ENCODE measurements around the gene ACY1. TPM values are rescaled to one million over a fixed set of nuclear protein-coding genes. Genes with fewer than 3 reads are reported as not detected.
A peak's percentile ranks its signal among the peaks of the same experiment; 100 is the strongest.

ACY1 gene
- total and polyA plus RNA-seq, 2 of the 13 experiments (the other 11 are each of a cell fraction or from before 2014, with no cell fraction given), result 113 to 162 TPM

- TF ChIP-seq SP4 (CRISPR knock-in tag; IDR thresholded peaks at IDR 0.05) (peak; percentile 56; the same call in 1 of the 2 replicates), AHR (CRISPR knock-in tag; IDR thresholded peaks at IDR 0.05) (0 out of 2 replicates have a peak, but pooled peaks have one; percentile 49), LCORL (IDR thresholded peaks at IDR 0.05) (no peak), LCORL (CRISPR knock-in tag; IDR thresholded peaks at IDR 0.05) (peak; percentile 56; the same call in 1 of the 2 replicates), AGO1 (IDR thresholded peaks at IDR 0.05; ENCODE audit: low read depth, low read length, poor library complexity, severe bottlenecking) (no peak), ZNF362 (CRISPR knock-in tag; IDR thresholded peaks at IDR 0.05; ENCODE audit: borderline replicate concordance) (peak; percentile 87; the same call in 1 of the 2 replicates), ETV5 (CRISPR knock-in tag; IDR thresholded peaks at IDR 0.05; ENCODE audit: borderline replicate concordance) (0 out of 2 replicates have a peak, but pooled peaks have one; percentile 25), JARID2 (CRISPR knock-in tag; IDR thresholded peaks at IDR 0.05; ENCODE audit: insufficient replicate concordance) (peak; percentile 60)
Measured at GRCh38 chr3:52001443-52001974, 18.2 kb downstream of the ACY1 start (continued).

GRCh38 chr3:52002748-52003147 is 19.4 kb downstream of the ACY1 start:
- FAIRE-seq, result no peak
- no peak for DNase-seq (ENCODE audit: low spot score)
- no peaks in the 10 kb centered on the region for H3K79me2 ChIP-seq (ENCODE audit: insufficient read depth, low read length)
- H3K36me3 ChIP-seq (replicated peaks in 1 of 2; ENCODE audit: control insufficient read depth in 1 of 2, insufficient read depth in 2 of 2, low read length in 2 of 2), result no peaks in the 10 kb centered on the region
- peaks cover 0 to 45% of the 10 kb centered on the region in 2 experiments; a peak in 3 of 5 replicates for H3K27me3 ChIP-seq (ENCODE audit: control insufficient read depth in 1 of 2, insufficient read depth in 2 of 2, low read length in 2 of 2)
- in situ Hi-C loops (cut with HindIII; ENCODE audit: extremely low pct_ligation_motif_present, low pct_unique_long_range_greater_than_20kb) (loop anchor here (5.0 kb wide), 2 partner anchors 40 to 140 kb away; no protein-coding TSS in a partner anchor), intact Hi-C loops (cut with micrococcal nuclease; ENCODE audit: unreplicated experiment) (no loop called here)
- CTCF ChIA-PET (ENCODE audit: low intra/inter-chr PET ratio, low total read pairs), result interaction anchor here (1.1 to 9.0 kb wide), 4 partner anchors 50 to 141 kb away, joined by 3 to 110 read pairs (median 38); partner anchors contain the start of gene DUSP7
- no peaks in the 10 kb centered on the region for H3K9me3 ChIP-seq (ENCODE audit: low read length)
- no peak overlapping the region for H3K9ac ChIP-seq (ENCODE audit: insufficient read depth, low read depth, low read length)
- H3K4me2 ChIP-seq (ENCODE audit: low read depth, low read length), result no peak overlapping the region
- H3K27ac ChIP-seq (ENCODE audit: extremely low read length, insufficient read depth, low read length), result no peak overlapping the region
- H3K4me1 ChIP-seq (ENCODE audit: insufficient read depth, low read length), result peaks cover 47% of the 10 kb centered on the region
- POLR2A ChIA-PET, result interaction anchor here (1.7 kb wide), 1 partner anchor 152 kb away, joined by 4 read pairs; the partner anchor contains the start of gene POC1A
- H3K4me3 ChIP-seq (replicated peaks in 1 of 3; ENCODE audit: insufficient read depth in 1 of 3, low read depth in 2 of 3, low read length in 3 of 3), result no peak overlapping the region
- BruUV-seq (replicated peaks), result no TSS peak
- H4K20me1 ChIP-seq (ENCODE audit: insufficient read depth, low read length), result no peaks in the 10 kb centered on the region
- H2AFZ ChIP-seq (ENCODE audit: low read length), result no peak overlapping the region
- WGBS (ENCODE audit: low lambda C conversion rate), result 10% methylated on average over 6 of the region's 6 CpGs
- no peak for ATAC-seq
- TF ChIP-seq FOXM1 (CRISPR knock-in tag; IDR thresholded peaks at IDR 0.05) (no peak), LCORL (IDR thresholded peaks at IDR 0.05) (no peak), LCORL (CRISPR knock-in tag; IDR thresholded peaks at IDR 0.05) (no peak), LRRFIP1 (CRISPR knock-in tag; conservative IDR thresholded peaks at IDR 0.05) (no peak), ZNF878 (CRISPR knock-in tag; IDR thresholded peaks at IDR 0.05) (no peak), ZBTB39 (CRISPR knock-in tag; IDR thresholded peaks at IDR 0.05) (no peak), ZNF788 (CRISPR knock-in tag; IDR thresholded peaks at IDR 0.05; ENCODE audit: borderline replicate concordance) (no peak), MEIS2 (CRISPR knock-in tag; IDR thresholded peaks at IDR 0.05) (no peak), ZNF747 (CRISPR knock-in tag; IDR thresholded peaks at IDR 0.05; ENCODE audit: borderline replicate concordance) (no peak)

Measured in HepG2 (cell line).